Endometrial microvascular endothelial cells (primary cell): ENCODE results near the gene ZNF76. TPM values are rescaled to one million over a fixed set of nuclear protein-coding genes. Genes with fewer than 3 reads are reported as not detected.

Source experiments
- in situ Hi-C: cut with HindIII; loops from 2 replicates; pipeline ENCODE4 v1.10.0; 2017; ENCODE audit warnings: low sequenced_read_pairs, low pct_unique_long_range_greater_than_20kb; ENCODE audit errors: inconsistent ontology term
- total RNA-seq: library from RNA; depleted of rRNA; stranded (reverse); fragments of >200 nt; gene quantifications from one replicate; pipeline ENCODE4 v1.2.3, GENCODE V29; 2015; ENCODE audit errors: inconsistent ontology term

Gene ZNF76
- 18.6 TPM for total RNA-seq

GRCh38 chr6:35259194-35259947 lies at the start of gene ZNF76:
TSS of gene ZNF76 (plus strand) at chr6:35259735. CDS start at chr6:35281152, 21,417 bp downstream.
- in situ Hi-C loops = no loop called here

GRCh38 chr6:35213298-35213791 lies 46.2 kb upstream of the ZNF76 start:
- in situ Hi-C loops = no loop called here

GRCh38 chr6:35213824-35214756 lies 45.4 kb upstream of the ZNF76 start, which contains the start of gene SCUBE3:
TSS of gene SCUBE3 (plus strand) at chr6:35213956. CDS start at chr6:35214419, 463 bp downstream.
- in situ Hi-C loops = no loop called here

GRCh38 chr6:35214869-35215664 lies 44.5 kb upstream of the ZNF76 start:
- in situ Hi-C loops = no loop called here

GRCh38 chr6:35215665-35216411 lies 43.7 kb upstream of the ZNF76 start:
- in situ Hi-C loops = no loop called here

- in situ Hi-C loops = no loop called here
Measured at GRCh38 chr6:35216412-35216732, 43.2 kb upstream of the ZNF76 start.

GRCh38 chr6:35216851-35217811 lies 42.4 kb upstream of the ZNF76 start:
- in situ Hi-C loops = no loop called here

GRCh38 chr6:35218021-35218420 lies 41.5 kb upstream of the ZNF76 start:
- in situ Hi-C loops = no loop called here

- in situ Hi-C loops = no loop called here
Measured at GRCh38 chr6:35218456-35218855, 41.1 kb upstream of the ZNF76 start.

- in situ Hi-C loops = no loop called here
Measured at GRCh38 chr6:35219683-35220326, 39.7 kb upstream of the ZNF76 start.

GRCh38 chr6:35220711-35221110 lies 38.8 kb upstream of the ZNF76 start:
- in situ Hi-C loops = no loop called here

- in situ Hi-C loops = no loop called here
Measured at GRCh38 chr6:35223396-35223795, 36.1 kb upstream of the ZNF76 start.

- in situ Hi-C loops = no loop called here
Measured at GRCh38 chr6:35224720-35225119, 34.8 kb upstream of the ZNF76 start.

GRCh38 chr6:35228481-35228880 lies 31.1 kb upstream of the ZNF76 start:
- in situ Hi-C loops = no loop called here

GRCh38 chr6:35229304-35229703 lies 30.2 kb upstream of the ZNF76 start:
- in situ Hi-C loops = no loop called here

GRCh38 chr6:35230498-35230897 lies 29.0 kb upstream of the ZNF76 start:
- in situ Hi-C loops = no loop called here

GRCh38 chr6:35230950-35231349 lies 28.6 kb upstream of the ZNF76 start:
- in situ Hi-C loops = no loop called here
